Esophagus muscularis mucosa (tissue), 3 donors: Measurements from ENCODE around the gene ENPP3.

Experiments used
- POLR2A ChIP-seq: fragments of 450-650 bp; IDR thresholded peaks from one replicate; pipeline ENCODE4 v1.6.1; 2017; ENCODE audit warnings: antibody characterized with exemption, moderate library complexity, mild to moderate bottlenecking, low read depth
- TF ChIP-seq, protein P1 (sequence below), 3 experiments: fragments of 200-600 bp in 2 of 3; fragments of 450-650 bp in 1 of 3; sonication (generic) in 2 of 3; IDR thresholded peaks; one replicate each; pipeline ENCODE4 v1.5.1; 2017 to 2019; ENCODE audit warnings: antibody characterized with exemption in 3 of 3, mild to moderate bottlenecking in 2 of 3, moderate library complexity in 1 of 3

DNA sequence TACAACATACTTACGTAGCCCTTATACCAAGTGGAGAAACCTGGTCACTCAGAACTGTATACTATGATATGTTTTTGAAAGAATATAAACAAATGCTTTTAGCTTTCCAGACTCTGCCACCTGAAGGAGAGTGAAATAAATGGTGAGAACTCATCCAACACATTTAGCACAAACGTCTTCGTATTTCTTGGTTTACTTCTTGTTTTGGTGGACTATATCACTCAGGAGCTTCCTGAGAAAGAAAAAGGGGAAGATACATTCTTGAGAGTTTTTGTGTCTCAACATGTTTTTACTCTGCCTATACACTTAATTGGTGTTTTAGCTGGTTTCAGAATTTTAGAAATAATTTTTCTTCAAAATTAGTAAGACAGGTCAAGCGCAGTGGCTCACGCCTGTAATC lies 93.2 kb downstream of the ENPP3 start:
- TF ChIP-seq, protein P1, sequence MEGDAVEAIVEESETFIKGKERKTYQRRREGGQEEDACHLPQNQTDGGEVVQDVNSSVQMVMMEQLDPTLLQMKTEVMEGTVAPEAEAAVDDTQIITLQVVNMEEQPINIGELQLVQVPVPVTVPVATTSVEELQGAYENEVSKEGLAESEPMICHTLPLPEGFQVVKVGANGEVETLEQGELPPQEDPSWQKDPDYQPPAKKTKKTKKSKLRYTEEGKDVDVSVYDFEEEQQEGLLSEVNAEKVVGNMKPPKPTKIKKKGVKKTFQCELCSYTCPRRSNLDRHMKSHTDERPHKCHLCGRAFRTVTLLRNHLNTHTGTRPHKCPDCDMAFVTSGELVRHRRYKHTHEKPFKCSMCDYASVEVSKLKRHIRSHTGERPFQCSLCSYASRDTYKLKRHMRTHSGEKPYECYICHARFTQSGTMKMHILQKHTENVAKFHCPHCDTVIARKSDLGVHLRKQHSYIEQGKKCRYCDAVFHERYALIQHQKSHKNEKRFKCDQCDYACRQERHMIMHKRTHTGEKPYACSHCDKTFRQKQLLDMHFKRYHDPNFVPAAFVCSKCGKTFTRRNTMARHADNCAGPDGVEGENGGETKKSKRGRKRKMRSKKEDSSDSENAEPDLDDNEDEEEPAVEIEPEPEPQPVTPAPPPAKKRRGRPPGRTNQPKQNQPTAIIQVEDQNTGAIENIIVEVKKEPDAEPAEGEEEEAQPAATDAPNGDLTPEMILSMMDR (IDR thresholded peaks at IDR 0.05), result no peak
- TF ChIP-seq POLR2A, result no peak
